GM18909 (cell line): ENCODE data around the gene ASAP2.

Experiments
- ATAC-seq: cut with Tn5 transposase; IDR thresholded peaks from one replicate; pipeline ENCODE4 v1.9.1; 2021; ENCODE audit warnings: mild to moderate bottlenecking; ENCODE audit not compliant: unreplicated experiment, poor library complexity

The ASAP2 gene

DNA sequence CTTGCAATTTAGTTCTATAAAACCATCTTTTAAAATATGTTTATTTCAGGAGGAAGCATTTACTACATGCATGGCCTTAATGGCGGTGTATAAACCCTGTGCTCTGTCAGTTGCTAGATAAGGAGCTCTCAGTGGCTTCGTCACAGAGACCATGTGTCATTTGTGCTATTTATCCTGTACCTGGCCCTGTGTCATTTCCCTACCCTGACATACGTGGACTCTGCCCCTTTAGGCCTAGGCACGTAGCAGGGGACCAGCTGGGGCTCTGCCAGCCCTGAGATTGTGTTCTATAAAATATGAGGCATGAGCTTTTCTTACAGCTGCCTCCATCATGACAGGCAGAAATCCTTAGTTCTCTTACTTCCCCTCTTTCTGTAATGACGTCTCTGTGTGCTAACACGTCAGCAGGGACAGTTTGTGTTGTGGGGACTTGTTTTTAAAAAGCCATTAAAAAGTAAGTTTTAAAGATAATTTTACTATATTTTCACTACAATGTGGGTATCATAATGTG, 128.8 kb downstream of the ASAP2 start:
- ATAC-seq = no peak

- no peak for ATAC-seq
These were observed 129.6 kb downstream of the ASAP2 start for GRCh38 chr2:9336241-9336575.

GRCh38 chr2:9336576-9337314, 130.1 kb downstream of the ASAP2 start:
- ATAC-seq = no peak

GRCh38 chr2:9337901-9338300, 131.3 kb downstream of the ASAP2 start:
- ATAC-seq = no peak

DNA sequence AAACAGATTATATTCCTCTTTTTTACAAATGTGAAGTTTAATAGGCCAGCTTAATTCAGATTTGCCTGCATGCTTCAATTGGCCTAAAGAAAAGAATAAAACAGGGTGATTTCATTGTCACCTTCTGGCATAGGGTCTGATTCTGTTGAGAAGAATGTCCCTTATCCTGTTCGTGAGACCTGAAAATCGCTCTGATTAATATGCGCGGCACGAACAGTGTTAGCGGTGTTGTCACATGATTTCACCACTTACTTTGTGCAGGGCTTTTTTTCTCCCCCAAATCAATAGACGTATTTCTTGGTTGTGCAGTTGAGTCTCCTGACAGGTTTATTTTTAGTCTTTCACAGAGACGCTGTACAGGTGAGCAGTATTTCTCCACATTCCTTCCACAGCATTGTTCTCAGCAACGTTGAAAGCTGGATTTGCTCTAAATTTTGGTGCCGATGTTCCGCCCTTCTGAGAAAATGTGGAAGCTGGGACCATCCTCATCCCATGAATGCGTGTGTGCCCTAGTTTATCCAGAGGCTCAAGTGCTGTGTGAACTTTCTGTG, 134.8 kb downstream of the ASAP2 start:
- ATAC-seq = no peak

- no peak for ATAC-seq
These were observed 136.0 kb downstream of the ASAP2 start for GRCh38 chr2:9342659-9343058.

- ATAC-seq = no peak
These were observed 136.9 kb downstream of the ASAP2 start for GRCh38 chr2:9343524-9343923.

DNA sequence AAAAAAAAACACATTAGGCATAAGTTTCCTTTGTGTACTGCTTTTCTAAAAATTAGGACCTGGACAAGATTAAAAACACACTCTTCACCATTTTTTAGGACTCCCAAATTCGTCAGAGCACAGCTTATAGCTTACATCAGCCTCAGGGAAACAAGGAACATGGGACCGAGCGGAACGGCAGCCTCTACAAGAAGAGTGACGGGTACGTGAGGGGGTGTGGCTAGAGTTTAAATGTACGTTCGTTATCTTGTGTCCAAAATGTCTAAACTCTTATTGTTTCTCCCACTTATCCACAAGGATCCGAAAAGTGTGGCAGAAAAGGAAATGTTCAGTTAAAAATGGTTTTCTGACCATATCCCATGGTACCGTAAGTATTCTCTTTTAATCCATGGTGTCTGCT, 137.8 kb downstream of the ASAP2 start:
- no peak for ATAC-seq

DNA sequence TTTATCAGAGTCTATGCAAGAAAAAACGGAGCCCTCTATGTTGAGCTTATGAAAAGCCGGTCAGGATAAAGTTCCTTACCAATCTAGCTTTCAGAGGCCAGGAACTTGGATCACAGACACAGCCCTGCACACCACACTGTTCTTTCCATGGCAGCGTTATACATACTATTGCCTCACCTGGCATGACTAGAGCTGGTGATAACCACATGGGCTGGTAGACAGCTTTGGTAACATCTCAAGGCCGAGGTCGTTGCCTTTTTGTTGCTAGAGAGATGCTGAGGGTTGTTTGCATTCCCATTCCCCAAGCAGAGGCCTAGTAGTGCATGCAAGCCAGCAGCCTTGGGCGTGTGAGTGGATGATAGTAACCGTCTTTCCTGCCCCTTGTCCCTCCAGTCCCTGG, 138.7 kb downstream of the ASAP2 start:
- no peak for ATAC-seq

DNA sequence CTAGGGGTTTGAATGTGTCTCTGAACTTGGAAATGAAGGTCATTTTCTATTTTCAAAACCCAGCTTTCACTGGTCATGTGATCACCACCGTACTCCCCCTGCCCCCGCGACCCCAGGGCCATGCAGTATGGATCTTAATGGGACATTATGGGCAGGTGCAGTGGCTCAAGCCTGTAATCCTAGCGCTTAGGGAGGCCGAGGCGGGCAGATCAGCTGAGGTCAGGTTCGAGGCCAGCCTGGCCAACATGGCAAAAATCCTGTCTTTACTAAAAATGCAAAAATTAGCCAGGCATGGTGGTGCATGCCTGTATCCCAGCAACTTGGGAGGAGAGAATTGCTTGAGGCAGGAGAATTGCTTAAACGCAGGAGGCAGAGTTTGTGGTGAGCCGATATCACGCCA, 139.4 kb downstream of the ASAP2 start:
- ATAC-seq = no peak

GRCh38 chr2:9346885-9347284, 140.3 kb downstream of the ASAP2 start:
- no peak for ATAC-seq

DNA sequence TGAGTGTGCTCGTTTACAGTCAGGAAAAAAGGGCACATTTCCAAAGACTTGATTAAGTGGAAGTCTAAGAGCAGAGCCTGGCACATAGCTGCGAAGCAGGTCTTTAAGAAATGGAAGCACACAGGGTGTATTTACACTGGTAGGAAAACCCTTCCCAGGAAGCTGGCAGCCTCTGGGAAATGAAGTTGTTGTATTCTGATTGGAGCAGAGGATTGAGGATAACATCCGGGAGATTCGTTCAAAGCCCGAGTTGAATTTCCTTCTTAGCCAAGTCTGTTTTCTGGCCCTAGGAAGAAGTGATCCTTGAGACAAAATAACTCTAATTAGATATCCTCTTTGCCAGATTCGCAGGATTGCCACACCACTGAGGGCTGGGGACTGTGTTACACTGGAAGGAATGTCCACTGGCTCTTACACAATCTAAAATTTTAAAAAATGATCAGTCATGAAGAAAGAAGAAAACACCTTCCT, 140.8 kb downstream of the ASAP2 start:
- no peak for ATAC-seq

DNA sequence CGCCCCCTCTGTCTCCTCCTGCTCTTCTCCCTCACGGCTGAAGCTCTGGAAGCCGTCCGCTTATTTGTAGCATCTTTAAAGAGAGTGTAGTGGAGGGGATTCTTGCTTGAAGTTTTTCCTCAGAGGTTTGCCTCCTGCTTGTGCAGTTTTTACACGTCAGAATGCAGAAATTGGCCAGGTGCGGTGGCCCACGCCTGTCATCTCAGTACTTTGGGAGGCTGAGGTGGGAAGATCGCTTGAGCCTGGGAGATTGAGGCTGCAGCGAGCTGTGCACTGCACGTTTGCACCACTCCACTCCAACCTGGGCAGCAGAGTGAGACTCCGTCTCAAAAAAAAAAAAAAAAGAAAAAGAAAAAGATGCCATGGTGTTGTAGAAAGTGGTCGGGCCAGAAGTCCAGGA, 147.7 kb downstream of the ASAP2 start:
- ATAC-seq = no peak

DNA sequence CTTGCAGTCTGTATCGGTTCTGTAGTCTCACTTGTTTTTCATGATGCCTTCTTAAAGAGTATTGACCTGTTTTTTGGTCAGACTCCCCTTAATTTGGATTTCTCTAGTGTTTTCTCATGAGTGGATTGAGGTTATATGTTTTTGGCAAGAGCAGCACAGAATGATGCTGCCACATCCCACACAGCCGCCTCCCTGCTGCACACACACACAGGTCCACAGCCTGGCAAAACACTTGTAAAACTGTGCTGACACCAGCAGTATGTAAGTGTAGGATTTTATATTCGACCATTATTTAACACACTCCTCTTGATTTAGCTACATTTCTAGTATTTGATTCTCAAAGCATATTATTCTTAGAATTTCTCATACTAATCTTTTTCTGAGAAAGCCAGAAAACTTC, 148.7 kb downstream of the ASAP2 start:
- ATAC-seq = no peak

- ATAC-seq = no peak
These were observed 149.1 kb downstream of the ASAP2 start for GRCh38 chr2:9355716-9356115.

GRCh38 chr2:9356261-9356660, 149.6 kb downstream of the ASAP2 start:
- no peak for ATAC-seq

GRCh38 chr2:9358846-9359245, 152.2 kb downstream of the ASAP2 start:
- no peak for ATAC-seq

GRCh38 chr2:9359463-9359862, 152.9 kb downstream of the ASAP2 start:
- ATAC-seq = no peak

GRCh38 chr2:9360110-9360509, 153.5 kb downstream of the ASAP2 start:
- no peak for ATAC-seq

- no peak for ATAC-seq
These were observed 154.1 kb downstream of the ASAP2 start for GRCh38 chr2:9360701-9361100.

GRCh38 chr2:9364373-9364772, 157.8 kb downstream of the ASAP2 start:
- ATAC-seq = no peak
